Body of pancreas (tissue), 4 donors: Measurements from ENCODE around the gene TSHZ2.

ENCODE experiments used
- POLR2A ChIP-seq, 3 donors: fragments of 450-650 bp; IDR thresholded peaks; one replicate each; pipeline ENCODE4 v1.6.1; 2016; ENCODE audit warnings: antibody characterized with exemption in 3 of 3, mild to moderate bottlenecking in 2 of 3
- TF ChIP-seq, protein P1 (sequence below), 7 experiments: fragments of 450-650 bp in 4 of 7; fragments of 200-600 bp in 3 of 7; sonication (generic) in 3 of 7; IDR thresholded peaks; one replicate each; pipeline ENCODE4 v1.5.1; 2016 to 2019; ENCODE audit warnings: antibody characterized with exemption in 7 of 7

DNA sequence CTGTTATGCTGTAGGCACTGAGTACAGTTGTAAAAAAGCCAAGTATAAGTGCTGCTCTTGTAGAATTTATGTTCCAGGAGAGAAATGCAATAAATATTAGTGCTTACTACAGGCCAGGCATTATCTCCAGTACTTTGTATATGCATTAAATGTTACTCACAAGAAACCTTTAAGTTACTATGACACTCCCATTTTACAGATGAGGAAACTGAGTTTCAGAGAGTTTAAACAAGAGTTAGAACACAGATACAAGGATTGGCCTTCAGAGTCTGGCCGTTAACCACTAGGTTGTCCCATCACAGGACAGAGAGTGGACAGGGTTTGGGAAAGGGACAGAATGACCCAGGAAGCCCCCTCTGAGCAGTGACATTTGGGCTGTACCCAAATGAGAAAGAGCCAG lies 347.0 kb downstream of the TSHZ2 start:
- TF ChIP-seq, protein P1, sequence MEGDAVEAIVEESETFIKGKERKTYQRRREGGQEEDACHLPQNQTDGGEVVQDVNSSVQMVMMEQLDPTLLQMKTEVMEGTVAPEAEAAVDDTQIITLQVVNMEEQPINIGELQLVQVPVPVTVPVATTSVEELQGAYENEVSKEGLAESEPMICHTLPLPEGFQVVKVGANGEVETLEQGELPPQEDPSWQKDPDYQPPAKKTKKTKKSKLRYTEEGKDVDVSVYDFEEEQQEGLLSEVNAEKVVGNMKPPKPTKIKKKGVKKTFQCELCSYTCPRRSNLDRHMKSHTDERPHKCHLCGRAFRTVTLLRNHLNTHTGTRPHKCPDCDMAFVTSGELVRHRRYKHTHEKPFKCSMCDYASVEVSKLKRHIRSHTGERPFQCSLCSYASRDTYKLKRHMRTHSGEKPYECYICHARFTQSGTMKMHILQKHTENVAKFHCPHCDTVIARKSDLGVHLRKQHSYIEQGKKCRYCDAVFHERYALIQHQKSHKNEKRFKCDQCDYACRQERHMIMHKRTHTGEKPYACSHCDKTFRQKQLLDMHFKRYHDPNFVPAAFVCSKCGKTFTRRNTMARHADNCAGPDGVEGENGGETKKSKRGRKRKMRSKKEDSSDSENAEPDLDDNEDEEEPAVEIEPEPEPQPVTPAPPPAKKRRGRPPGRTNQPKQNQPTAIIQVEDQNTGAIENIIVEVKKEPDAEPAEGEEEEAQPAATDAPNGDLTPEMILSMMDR (IDR thresholded peaks at IDR 0.05): no peak
- no peak for TF ChIP-seq POLR2A (IDR thresholded peaks at IDR 0.05)
